Activated CD4-positive, alpha-beta T cell treated with anti-CD3 and anti-CD28 coated beads, Interleukin-2, amount 10 ng/mL, durations not matched to agents 7 days and 5 days (primary cell): ENCODE data around the gene CYP51A1. TPM values are rescaled to one million over a fixed set of nuclear protein-coding genes. Genes with fewer than 3 reads are reported as not detected.
"Not testable (repeated sequence)": the region's sequence is repeated elsewhere in the genome, so short reads cannot be mapped to it uniquely, and the experiment has no call there.

Experiments
- CTCF ChIA-PET: fragments of 350-600 bp; sonication (Branson Sonifier 250); formaldehyde crosslinking; loops from one replicate; lab custom pipeline; 2021; ENCODE audit warnings: antibody characterized with exemption; lab: Charles Lee
- POLR2A ChIA-PET: fragments of 350-600 bp; sonication (Branson Sonifier 250); formaldehyde crosslinking; loops from one replicate; lab custom pipeline; 2021; ENCODE audit warnings: antibody characterized with exemption; lab: Charles Lee
- DNase-seq: peaks from one replicate; pipeline ENCODE4 v3.0.0-alpha.2; 2020
- H3K27ac Mint-ChIP-seq: one replicate; pipeline ENCODE4 v1.8.0; 2021; ENCODE audit warnings: mild to moderate bottlenecking, moderate library complexity, mixed read lengths
- H3K27me3 Mint-ChIP-seq: one replicate; pipeline ENCODE4 v1.8.0; 2021; ENCODE audit warnings: mixed read lengths
- H3K36me3 Mint-ChIP-seq: one replicate; pipeline ENCODE4 v1.8.0; 2021; ENCODE audit warnings: low read depth, mixed read lengths
- H3K4me1 Mint-ChIP-seq: one replicate; pipeline ENCODE4 v1.8.0; 2021; ENCODE audit warnings: mixed read lengths
- H3K4me3 Mint-ChIP-seq: one replicate; pipeline ENCODE4 v1.8.0; 2021; ENCODE audit warnings: mild to moderate bottlenecking, moderate library complexity, mixed read lengths
- H3K9me3 Mint-ChIP-seq: one replicate; pipeline ENCODE4 v1.8.0; 2021; ENCODE audit warnings: mixed read lengths
- total RNA-seq, 2 experiments: library from RNA; stranded (reverse); gene quantifications; one replicate each; pipeline ENCODE4 v1.2.3, GENCODE V29; 2021

CYP51A1 gene
- total RNA-seq, 2 experiments from 2014 or later, result 27.4 to 30.6 TPM

DNA sequence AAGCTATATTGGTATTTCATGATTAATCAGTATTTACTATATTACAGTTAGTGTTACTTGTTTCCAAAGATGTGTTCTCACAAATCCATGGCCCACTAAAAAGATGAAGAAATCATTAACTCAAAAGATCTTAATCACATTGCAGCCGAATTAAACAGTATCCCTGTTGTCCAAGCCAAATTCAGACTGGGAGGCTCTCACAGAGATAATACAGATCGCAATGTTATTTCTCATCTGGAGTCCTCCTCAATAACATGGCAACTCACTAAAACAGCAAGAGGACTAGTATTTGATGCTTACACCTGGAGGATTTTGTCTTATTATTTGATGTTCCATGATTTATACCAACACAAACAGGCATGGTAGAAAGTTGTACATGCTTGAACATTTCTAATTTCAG, 23.4 kb downstream of the CYP51A1 start:
- POLR2A ChIA-PET, result no interaction called here
- DNase-seq, result no peak
- no peaks in the 10 kb centered on the region for H3K4me1 Mint-ChIP-seq
- no peaks in the 10 kb centered on the region for H3K9me3 Mint-ChIP-seq
- H3K4me3 Mint-ChIP-seq, result no peak overlapping the region
- CTCF ChIA-PET, result interaction anchor here (1.3 kb wide), 1 partner anchor 10 kb away, joined by 3 read pairs; no protein-coding TSS in a partner anchor
- H3K27me3 Mint-ChIP-seq, result no peaks in the 10 kb centered on the region
- H3K36me3 Mint-ChIP-seq, result peaks cover 31% of the 10 kb centered on the region
- H3K27ac Mint-ChIP-seq, result no peak overlapping the region

DNA sequence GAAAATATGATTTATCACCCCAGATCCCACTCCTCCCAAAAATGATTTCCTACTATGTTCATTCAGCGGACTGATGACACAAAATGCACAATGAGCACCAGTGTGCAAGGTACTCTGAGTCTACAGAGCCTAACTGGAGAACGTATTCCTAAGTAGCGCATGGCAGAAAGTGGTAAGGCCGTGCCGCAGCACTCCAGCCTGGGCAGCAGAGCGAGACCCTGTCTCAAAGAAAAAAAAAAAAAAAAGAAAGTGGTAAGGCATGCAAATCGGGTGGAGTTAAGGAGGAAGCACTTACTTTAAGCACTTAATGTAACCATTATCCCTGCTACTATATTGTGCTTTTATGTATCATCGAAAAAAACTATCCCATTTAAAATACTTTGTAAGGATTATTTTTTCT, 25.5 kb downstream of the CYP51A1 start:
- Mint-ChIP-seq H3K27me3 (no peaks in the 10 kb centered on the region), H3K4me3 (no peak overlapping the region), H3K27ac (no peak overlapping the region), H3K36me3 (peaks cover 21% of the 10 kb centered on the region), H3K4me1 (no peaks in the 10 kb centered on the region), H3K9me3 (no peaks in the 10 kb centered on the region)
- ChIA-PET CTCF (no interaction called here), POLR2A (interaction anchor here (0.7 kb wide), 1 partner anchor 32 kb away, joined by 4 read pairs; no protein-coding TSS in a partner anchor)
- DNase-seq, result no peak

DNA sequence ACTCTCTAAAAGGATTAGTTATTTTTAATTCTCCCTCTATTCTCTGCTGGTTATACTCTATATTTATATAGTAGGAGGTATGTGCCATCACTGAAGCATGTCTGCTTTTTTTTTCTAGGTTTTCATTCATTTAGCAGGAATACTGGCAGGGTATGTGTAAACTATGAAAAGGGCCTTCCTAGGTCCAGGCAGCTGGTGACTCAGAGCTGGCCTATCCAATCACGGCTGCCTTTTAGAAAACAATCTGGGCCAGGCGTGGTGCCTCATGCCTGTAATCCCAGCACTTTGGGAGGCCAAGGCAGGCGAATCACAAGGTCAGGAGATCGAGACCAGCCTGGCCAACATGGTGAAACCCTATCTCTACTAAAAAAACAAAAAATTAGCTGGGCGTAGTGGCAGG, 31.4 kb downstream of the CYP51A1 start:
- POLR2A ChIA-PET, H3K4me1 Mint-ChIP-seq, H3K4me3 Mint-ChIP-seq, H3K27ac Mint-ChIP-seq, H3K9me3 Mint-ChIP-seq, H3K27me3 Mint-ChIP-seq, CTCF ChIA-PET, DNase-seq: not testable (repeated sequence)
- peaks cover 39% of the 10 kb centered on the region for H3K36me3 Mint-ChIP-seq

DNA sequence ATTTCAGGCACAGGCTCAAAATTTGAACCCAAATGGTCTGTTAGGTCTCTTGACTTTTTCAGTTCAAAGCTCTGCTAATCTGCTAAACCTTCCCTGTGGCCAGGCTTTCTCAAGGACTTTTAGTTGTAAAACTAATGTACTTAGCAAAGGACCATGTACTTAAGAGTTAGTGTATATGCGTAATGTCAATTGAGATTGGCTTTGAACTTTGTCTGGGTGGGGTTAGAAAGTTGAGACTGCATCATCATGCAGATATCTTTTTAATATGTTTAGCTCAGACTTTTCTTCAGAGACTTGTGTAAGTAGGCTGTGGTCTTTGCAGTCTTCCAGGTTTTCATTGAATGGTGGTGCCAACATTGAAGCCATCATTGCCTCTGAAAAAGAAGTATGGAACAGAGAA, 33.7 kb downstream of the CYP51A1 start:
- H3K36me3 Mint-ChIP-seq, result peaks cover 40% of the 10 kb centered on the region
- no peaks in the 10 kb centered on the region for H3K4me1 Mint-ChIP-seq
- H3K27me3 Mint-ChIP-seq, result no peaks in the 10 kb centered on the region
- no peaks in the 10 kb centered on the region for H3K9me3 Mint-ChIP-seq
- H3K27ac Mint-ChIP-seq, result no peak overlapping the region
- POLR2A ChIA-PET, result no interaction called here
- DNase-seq, result no peak
- CTCF ChIA-PET, result interaction anchor here (1.1 to 1.2 kb wide), 2 partner anchors 9 to 11 kb away, joined by 3 read pairs; no protein-coding TSS in a partner anchor
- H3K4me3 Mint-ChIP-seq, result no peak overlapping the region

DNA sequence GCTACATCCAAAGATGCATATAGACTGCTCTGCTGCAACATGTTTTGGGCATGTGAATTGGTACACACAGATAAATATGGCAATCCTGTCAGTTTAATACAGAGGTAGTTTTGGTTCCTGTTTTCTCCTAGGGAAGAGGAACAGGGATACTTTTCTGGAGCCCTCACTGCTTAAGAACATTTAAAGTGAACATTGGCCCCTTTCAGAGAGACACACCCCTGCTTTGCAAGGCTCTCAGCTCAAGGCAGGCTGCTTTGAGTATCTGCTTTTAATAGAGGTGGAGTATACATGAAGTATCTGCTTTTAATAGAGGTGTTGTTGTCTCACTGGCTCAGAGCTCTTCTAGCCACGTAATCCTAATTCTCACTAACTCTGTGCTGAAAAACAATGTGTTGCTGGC, 38.9 kb downstream of the CYP51A1 start:
- H3K4me3 Mint-ChIP-seq, result no peak overlapping the region
- H3K9me3 Mint-ChIP-seq, result no peaks in the 10 kb centered on the region
- ChIA-PET POLR2A (no interaction called here), CTCF (no interaction called here)
- no peaks in the 10 kb centered on the region for H3K27me3 Mint-ChIP-seq
- no peak overlapping the region for H3K27ac Mint-ChIP-seq
- H3K36me3 Mint-ChIP-seq, result peaks cover 27% of the 10 kb centered on the region
- DNase-seq, result no peak
- no peaks in the 10 kb centered on the region for H3K4me1 Mint-ChIP-seq

DNA sequence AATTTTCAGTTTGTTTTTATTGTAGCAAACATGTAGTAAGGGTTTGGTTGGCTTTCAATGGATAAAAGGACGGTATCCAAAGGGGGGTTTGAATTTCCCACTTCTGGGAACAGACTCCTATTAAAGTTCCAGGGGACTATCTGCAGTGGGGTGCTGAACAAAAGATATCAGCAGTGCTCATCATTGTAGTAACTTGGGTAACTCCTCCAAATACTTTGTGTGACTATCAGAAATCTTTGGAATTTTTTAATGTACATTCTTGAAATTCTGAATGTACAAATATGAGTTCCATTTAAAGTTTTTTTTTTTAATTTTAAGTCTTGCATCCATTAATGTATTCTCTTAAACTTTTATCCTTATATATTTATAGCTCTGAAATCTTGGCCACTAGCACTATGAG, 42.1 kb downstream of the CYP51A1 start:
- H3K36me3 Mint-ChIP-seq, result peaks cover 24% of the 10 kb centered on the region
- H3K27me3 Mint-ChIP-seq, result no peaks in the 10 kb centered on the region
- ChIA-PET POLR2A (no interaction called here), CTCF (no interaction called here)
- no peaks in the 10 kb centered on the region for H3K9me3 Mint-ChIP-seq
- H3K4me1 Mint-ChIP-seq, result no peaks in the 10 kb centered on the region
- DNase-seq, result no peak
- no peak overlapping the region for H3K4me3 Mint-ChIP-seq
- no peak overlapping the region for H3K27ac Mint-ChIP-seq

DNA sequence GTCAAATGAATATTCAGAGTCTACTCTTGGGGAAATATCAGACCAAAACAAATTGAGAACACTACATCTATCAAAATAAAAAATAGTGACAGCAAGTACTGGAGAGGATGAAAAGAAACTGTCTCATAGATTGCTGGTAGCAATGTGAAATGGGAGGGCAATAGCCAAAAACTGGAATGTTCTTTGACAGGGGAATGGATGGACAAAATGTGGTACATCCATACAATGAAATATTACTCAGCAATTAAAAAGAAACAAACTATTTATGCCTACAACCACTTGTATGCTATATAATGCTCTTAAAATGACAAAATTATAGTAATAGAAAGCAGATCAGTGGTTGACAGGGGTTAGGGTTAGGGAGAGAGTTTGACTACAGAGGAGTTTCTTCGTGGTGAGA, 46.0 kb downstream of the CYP51A1 start:
- no peaks in the 10 kb centered on the region for H3K4me1 Mint-ChIP-seq
- H3K4me3 Mint-ChIP-seq, result no peak overlapping the region
- no peaks in the 10 kb centered on the region for H3K27me3 Mint-ChIP-seq
- no peak for DNase-seq
- POLR2A ChIA-PET, result no interaction called here
- no peak overlapping the region for H3K27ac Mint-ChIP-seq
- CTCF ChIA-PET, result no interaction called here
- no peaks in the 10 kb centered on the region for H3K9me3 Mint-ChIP-seq
- H3K36me3 Mint-ChIP-seq, result peaks cover 45% of the 10 kb centered on the region

DNA sequence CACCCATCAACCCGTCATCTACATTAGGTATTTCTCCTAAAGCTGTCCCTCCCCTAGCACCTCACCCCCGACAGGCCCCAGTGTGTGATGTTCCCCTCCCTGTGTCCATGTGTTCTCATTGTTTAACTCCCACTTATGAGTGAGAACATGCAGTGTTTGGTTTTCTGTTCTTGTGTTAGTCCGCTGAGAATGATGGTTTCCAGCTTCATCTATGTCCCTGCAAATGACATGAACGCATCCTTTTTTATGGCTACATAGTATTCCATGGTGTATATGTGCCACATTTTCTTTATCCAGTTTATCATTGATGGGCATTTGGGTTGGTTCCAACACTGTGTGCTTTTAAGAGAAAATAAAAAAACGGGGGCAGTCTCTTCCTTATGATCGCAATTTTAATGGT, 50.4 kb downstream of the CYP51A1 start:
- peaks cover 41% of the 10 kb centered on the region for H3K36me3 Mint-ChIP-seq
- H3K9me3 Mint-ChIP-seq, H3K4me3 Mint-ChIP-seq, POLR2A ChIA-PET, H3K27ac Mint-ChIP-seq, H3K27me3 Mint-ChIP-seq, CTCF ChIA-PET, DNase-seq, H3K4me1 Mint-ChIP-seq: not testable (repeated sequence)

DNA sequence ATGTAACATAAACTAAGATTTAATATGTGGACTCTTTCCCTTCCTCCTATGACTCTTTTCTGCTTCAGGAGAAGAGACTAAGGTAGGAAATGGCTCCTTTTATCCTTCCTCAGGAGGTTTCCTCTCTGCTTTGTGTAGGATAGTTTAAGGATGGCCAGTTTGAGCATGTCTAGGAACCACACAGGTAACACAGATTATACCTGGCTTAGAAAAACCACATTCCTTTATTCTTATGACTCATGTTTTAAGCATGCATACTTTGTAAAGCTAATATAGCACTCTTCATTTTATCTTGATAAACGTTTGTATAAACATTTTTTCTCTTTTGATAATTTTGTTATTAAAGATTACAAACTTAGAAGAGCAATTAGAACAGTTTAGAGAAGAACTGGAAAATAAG, 57.8 kb downstream of the CYP51A1 start:
- Mint-ChIP-seq H3K36me3 (peaks cover 22% of the 10 kb centered on the region), H3K27me3 (no peaks in the 10 kb centered on the region), H3K4me3 (no peak overlapping the region), H3K4me1 (peaks cover 5% of the 10 kb centered on the region), H3K27ac (no peak overlapping the region), H3K9me3 (no peaks in the 10 kb centered on the region)
- POLR2A ChIA-PET, result no interaction called here
- CTCF ChIA-PET, result no interaction called here
- DNase-seq, result no peak

DNA sequence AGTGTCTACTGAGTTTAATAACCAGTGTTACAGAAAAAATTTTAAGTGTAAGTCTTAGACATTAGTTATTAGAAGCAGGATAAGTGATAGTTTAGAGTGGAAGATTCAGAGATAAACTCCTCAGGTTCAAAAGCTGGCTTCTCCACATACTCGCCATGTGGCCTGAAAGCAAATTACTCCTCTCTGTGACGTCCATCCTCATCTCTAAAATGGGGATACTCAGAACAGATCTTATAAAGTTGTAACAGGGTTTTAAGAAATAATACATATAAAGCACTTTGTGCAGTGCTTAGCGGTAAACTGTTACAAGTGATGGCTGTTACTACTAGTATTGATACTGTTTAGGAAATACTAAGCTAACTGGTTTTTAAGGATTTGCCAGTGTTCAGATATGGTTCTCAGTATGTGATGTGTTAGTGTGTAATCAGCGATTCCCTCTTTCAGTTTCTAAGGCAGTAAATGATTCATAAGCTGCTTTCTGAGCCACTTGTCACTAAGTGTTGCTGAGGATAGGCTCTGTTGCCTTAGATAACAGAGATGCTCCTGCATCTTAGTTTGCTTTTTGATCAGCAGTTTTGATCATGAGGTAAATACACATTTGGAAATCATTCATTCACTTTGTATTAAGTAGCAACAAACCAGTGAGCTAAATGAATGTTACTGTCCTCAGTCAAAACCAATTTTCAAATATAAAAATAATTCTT, 58.7 kb downstream of the CYP51A1 start:
- ChIA-PET POLR2A (no interaction called here), CTCF (interaction anchor here (0.9 kb wide), 1 partner anchor 25 kb away, joined by 3 read pairs; no protein-coding TSS in a partner anchor)

DNA sequence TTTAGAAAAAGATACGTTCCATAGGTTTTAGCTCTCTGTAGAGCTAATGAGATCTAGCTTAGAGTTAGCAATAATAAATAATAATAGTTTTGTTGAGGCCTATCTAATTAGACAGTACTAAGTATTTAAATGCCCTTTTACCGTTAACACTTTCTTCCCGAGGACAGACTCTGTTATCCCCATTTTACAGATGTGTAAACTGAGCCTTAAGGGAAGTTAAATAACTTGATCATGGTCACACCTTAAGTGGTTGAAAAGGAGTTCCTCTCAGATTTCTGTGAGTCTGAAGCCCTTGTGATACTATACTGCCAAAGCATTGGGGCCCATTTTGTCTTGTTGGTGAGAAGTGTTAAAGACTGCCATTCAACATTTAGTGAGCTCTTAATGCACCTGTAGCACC, 61.6 kb downstream of the CYP51A1 start:
- no peak for DNase-seq
- no peaks in the 10 kb centered on the region for H3K27me3 Mint-ChIP-seq
- peaks cover 28% of the 10 kb centered on the region for H3K36me3 Mint-ChIP-seq
- H3K4me1 Mint-ChIP-seq, result peaks cover 5% of the 10 kb centered on the region
- H3K27ac Mint-ChIP-seq, result no peak overlapping the region
- H3K9me3 Mint-ChIP-seq, result no peaks in the 10 kb centered on the region
- no peak overlapping the region for H3K4me3 Mint-ChIP-seq
- POLR2A ChIA-PET, result no interaction called here
- CTCF ChIA-PET, result no interaction called here

More for the DNA sequence above, 58.7 kb downstream of the CYP51A1 start:
- Mint-ChIP-seq H3K4me3 (no peak overlapping the region), H3K27me3 (no peaks in the 10 kb centered on the region), H3K9me3 (no peaks in the 10 kb centered on the region), H3K27ac (no peak overlapping the region), H3K36me3 (peaks cover 25% of the 10 kb centered on the region), H3K4me1 (peaks cover 5% of the 10 kb centered on the region)
- DNase-seq, result no peak

DNA sequence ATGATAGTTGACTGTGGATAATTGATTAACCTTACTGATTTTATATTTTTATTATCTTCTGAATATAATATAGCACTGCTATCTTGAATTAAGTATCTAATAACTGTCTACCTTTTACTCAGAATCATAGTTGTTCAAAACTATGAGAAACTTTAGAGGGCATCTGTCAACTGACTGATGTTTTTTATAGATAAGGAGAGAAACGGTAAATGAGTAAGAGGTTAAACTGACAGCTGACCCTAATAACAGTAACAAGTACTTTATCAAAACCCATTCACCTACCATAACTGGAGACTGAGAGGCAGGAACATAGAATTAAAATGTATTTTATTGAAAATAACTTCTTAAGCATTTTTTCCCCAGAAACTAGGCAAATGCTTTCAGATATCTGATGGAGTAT, 62.2 kb downstream of the CYP51A1 start:
- Mint-ChIP-seq H3K36me3 (peaks cover 30% of the 10 kb centered on the region), H3K4me3 (no peak overlapping the region), H3K27ac (no peak overlapping the region), H3K4me1 (peaks cover 5% of the 10 kb centered on the region), H3K9me3 (no peaks in the 10 kb centered on the region), H3K27me3 (no peaks in the 10 kb centered on the region)
- POLR2A ChIA-PET, result no interaction called here
- DNase-seq, result no peak
- CTCF ChIA-PET, result no interaction called here

DNA sequence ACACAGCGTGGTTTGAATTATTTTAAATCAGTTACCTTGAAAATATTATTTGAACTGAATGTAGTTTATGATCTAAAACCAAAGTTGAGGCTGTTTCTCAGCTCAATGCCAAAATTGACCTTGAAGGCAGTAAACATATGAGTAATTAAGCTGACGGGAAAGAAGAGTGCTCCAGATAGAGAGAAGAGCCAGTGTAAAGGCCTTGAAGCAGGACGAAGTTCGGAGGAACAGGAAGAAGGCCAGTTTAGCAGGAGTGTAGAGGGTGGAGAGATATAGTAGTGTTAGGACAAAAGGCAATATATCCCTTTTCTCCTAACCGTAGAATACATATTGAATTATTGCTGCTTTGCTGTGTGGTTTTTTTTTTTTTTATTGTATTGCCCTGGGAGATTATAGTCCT, 63.2 kb downstream of the CYP51A1 start:
- Mint-ChIP-seq H3K36me3 (peaks cover 37% of the 10 kb centered on the region), H3K27ac (no peak overlapping the region), H3K4me1 (peaks cover 3% of the 10 kb centered on the region), H3K4me3 (no peak overlapping the region), H3K9me3 (no peaks in the 10 kb centered on the region), H3K27me3 (no peaks in the 10 kb centered on the region)
- ChIA-PET CTCF (no interaction called here), POLR2A (no interaction called here)
- DNase-seq, result no peak
